CD4-positive, alpha-beta T cell treated with Interleukin-15 for 4 hours (primary cell): ENCODE data around the gene HTR3B.

Experiments used
- DNase-seq: peaks from one replicate; pipeline ENCODE4 v3.0.0-alpha.2; 2020; ENCODE audit warnings: low spot score

The HTR3B gene

DNA sequence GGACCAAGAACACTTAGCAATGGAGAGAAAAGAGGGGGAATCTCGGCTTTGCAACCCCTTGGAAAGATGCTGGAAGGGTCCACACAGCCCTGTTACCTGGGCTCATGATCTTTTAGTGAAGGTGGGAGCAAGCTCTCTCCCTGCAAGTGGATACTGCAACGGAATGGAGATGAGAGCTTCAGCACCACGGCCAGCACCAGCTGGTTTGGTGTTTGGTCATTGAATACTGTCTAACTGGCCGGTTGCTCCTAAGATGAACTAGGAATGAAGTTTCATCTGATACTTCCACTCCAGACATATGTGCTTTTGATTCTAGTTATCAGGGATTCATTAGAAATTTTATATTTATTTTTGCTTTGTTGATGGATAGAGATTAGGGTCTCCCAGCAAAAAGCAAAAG lies 86.6 kb downstream of the HTR3B start:
- DNase-seq, result no peak

DNA sequence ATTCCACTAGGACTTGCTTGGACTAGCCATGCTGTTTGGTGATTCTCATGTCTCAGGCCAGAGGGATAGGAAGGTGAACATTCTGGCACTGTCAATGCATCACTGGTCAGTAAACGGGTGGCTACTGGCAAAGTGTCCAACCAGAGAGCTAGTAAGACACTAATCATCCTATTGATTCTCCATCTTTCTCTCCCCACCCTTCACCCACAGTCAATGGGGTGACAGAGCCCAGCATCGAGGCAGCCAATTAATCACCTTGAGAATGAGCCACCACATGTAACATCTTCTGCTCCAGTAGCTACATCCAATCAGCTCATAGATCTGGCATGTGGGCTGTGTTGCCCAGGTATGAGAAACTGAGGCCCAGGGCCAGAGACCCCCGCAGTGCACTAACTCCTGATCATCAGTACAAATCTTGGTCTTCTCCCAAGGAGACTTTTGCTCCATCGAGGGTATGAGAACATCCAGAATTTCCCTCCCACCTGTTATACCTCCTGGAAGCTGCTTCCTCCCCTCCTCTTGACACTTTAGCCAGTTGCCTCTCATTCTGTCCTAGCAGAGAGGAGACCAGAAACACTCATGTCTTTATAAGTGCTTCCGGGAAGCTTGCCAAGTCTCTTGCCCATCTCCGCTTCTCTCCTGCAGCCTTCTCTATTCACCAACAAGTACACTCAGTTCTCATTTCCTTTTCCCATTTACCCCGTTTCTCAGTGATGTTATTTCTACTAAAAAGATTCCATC lies 87.3 kb downstream of the HTR3B start:
- no peak for DNase-seq

- DNase-seq, result no peak
Observed at GRCh38 chr11:113992459-113993110, 88.0 kb downstream of the HTR3B start.

- peak; percentile 31 for DNase-seq
Observed at GRCh38 chr11:113994077-113994954, 89.7 kb downstream of the HTR3B start.
